CD14-positive monocyte (primary cell): ENCODE data around the gene NID1. TPM values are rescaled to one million over a fixed set of nuclear protein-coding genes. Genes with fewer than 3 reads are reported as not detected.

Source experiments
- DNase-seq, 3 donors: peaks; one replicate each; pipeline ENCODE4 v3.0.0-alpha.2; 2011 to 2022
- H2AFZ ChIP-seq: 2 replicates; pipeline ENCODE4 v1.6.0; 2012; ENCODE audit warnings: mild to moderate bottlenecking, low read depth, low read length, inconsistent platforms; ENCODE audit not compliant: insufficient read depth, poor library complexity, severe bottlenecking
- H3K27ac ChIP-seq, 2 donors: 1 replicate in 1 of 2; 2 replicates in 1 of 2; pipeline ENCODE4 v1.5.1; 2012 to 2013; ENCODE audit warnings: low read length in 2 of 2, control low read depth in 1 of 2, inconsistent platforms in 1 of 2, low read depth in 1 of 2, mild to moderate bottlenecking in 1 of 2
- H3K27me3 ChIP-seq, 2 donors: one replicate each; pipeline versions ENCODE4 v1.6.0 to v1.6.1; 2011 to 2013; ENCODE audit warnings: low read length in 2 of 2; ENCODE audit not compliant: control insufficient read depth in 2 of 2, insufficient read depth in 2 of 2
- H3K36me3 ChIP-seq, 2 donors: replicated peaks in 1 of 2; 1 replicate in 1 of 2; 2 replicates in 1 of 2; pipeline versions ENCODE4 v1.5.1 to v1.6.1; 2012 to 2013; ENCODE audit warnings: low read length in 2 of 2, control low read depth in 1 of 2, inconsistent platforms in 1 of 2, mild to moderate bottlenecking in 1 of 2; ENCODE audit not compliant: insufficient read depth in 2 of 2, control insufficient read depth in 1 of 2
- H3K4me1 ChIP-seq, 2 donors: 1 replicate in 1 of 2; 2 replicates in 1 of 2; pipeline versions ENCODE4 v1.5.1 to v1.6.1; 2012 to 2013; ENCODE audit warnings: low read length in 2 of 2, control low read depth in 1 of 2, inconsistent platforms in 1 of 2, mild to moderate bottlenecking in 1 of 2, moderate library complexity in 1 of 2; ENCODE audit not compliant: insufficient read depth in 2 of 2, control insufficient read depth in 1 of 2
- H3K4me2 ChIP-seq: replicated peaks from 2 replicates; pipeline ENCODE3; 2012; ENCODE audit warnings: low read length, moderate library complexity, mild to moderate bottlenecking; ENCODE audit not compliant: poor library complexity, severe bottlenecking; ENCODE audit errors: extremely low read depth
- H3K4me3 ChIP-seq, 3 experiments: fragments of 200-600 bp in 1 of 3; sonication (generic) in 1 of 3; replicated peaks in 1 of 3; 1 replicate in 2 of 3; 2 replicates in 1 of 3; pipeline ENCODE4 v1.5.1; 2011 to 2013; ENCODE audit warnings: low read length in 3 of 3, mild to moderate bottlenecking in 3 of 3, control low read depth in 2 of 3, low read depth in 2 of 3, inconsistent platforms in 1 of 3, moderate library complexity in 1 of 3
- H3K79me2 ChIP-seq: 2 replicates; pipeline ENCODE4 v1.6.0; 2012; ENCODE audit warnings: mild to moderate bottlenecking, control low read depth, inconsistent platforms, low read length, moderate library complexity; ENCODE audit not compliant: insufficient read depth
- H3K9ac ChIP-seq: 2 replicates; pipeline ENCODE4 v1.6.0; 2017; ENCODE audit warnings: low read length, mild to moderate bottlenecking; ENCODE audit not compliant: insufficient read depth, poor library complexity, severe bottlenecking
- H3K9me3 ChIP-seq, 2 donors: replicated peaks in 1 of 2; 1 replicate in 1 of 2; 2 replicates in 1 of 2; pipeline versions ENCODE4 v1.5.1 to v1.6.1; 2012 to 2013; ENCODE audit warnings: low read length in 2 of 2, control low read depth in 1 of 2; ENCODE audit not compliant: control insufficient read depth in 1 of 2, insufficient read depth in 1 of 2
- H4K20me1 ChIP-seq: 2 replicates; pipeline ENCODE4 v1.6.0; 2012; ENCODE audit warnings: mild to moderate bottlenecking, low read length, control low read depth, moderate library complexity; ENCODE audit not compliant: insufficient read depth
- H3K27ac Mint-ChIP-seq, 7 donors: one replicate each; pipeline ENCODE4 v1.8.0; 2020; ENCODE audit warnings: mild to moderate bottlenecking in 7 of 7, mixed read lengths in 7 of 7, moderate library complexity in 6 of 7, inconsistent platforms in 2 of 7
- H3K27me3 Mint-ChIP-seq, 3 donors: one replicate each; pipeline ENCODE4 v1.8.0; 2021 to 2022; ENCODE audit warnings: low read depth in 3 of 3, mild to moderate bottlenecking in 3 of 3, mixed read lengths in 3 of 3, moderate library complexity in 3 of 3, inconsistent platforms in 1 of 3
- H3K36me3 Mint-ChIP-seq, 2 donors: one replicate each; pipeline ENCODE4 v1.8.0; 2020; ENCODE audit warnings: mixed read lengths in 2 of 2, inconsistent platforms in 1 of 2, mild to moderate bottlenecking in 1 of 2
- H3K4me1 Mint-ChIP-seq: one replicate; pipeline ENCODE4 v1.8.0; 2020; ENCODE audit warnings: mild to moderate bottlenecking, mixed read lengths
- H3K4me3 Mint-ChIP-seq, 2 donors: one replicate each; pipeline ENCODE4 v1.8.0; 2020; ENCODE audit warnings: mild to moderate bottlenecking in 2 of 2, mixed read lengths in 2 of 2, moderate library complexity in 1 of 2
- H3K9me3 Mint-ChIP-seq, 7 donors: one replicate each; pipeline ENCODE4 v1.8.0; 2020 to 2022; ENCODE audit warnings: mixed read lengths in 7 of 7, mild to moderate bottlenecking in 6 of 7, moderate library complexity in 6 of 7, inconsistent platforms in 2 of 7
- WGBS: methylation state at CpG from one replicate; pipeline ENCODE4 v1.1.5; 2013; ENCODE audit warnings: missing lambda C conversion rate; ENCODE audit not compliant: insufficient coverage; 5-methylcytosine and 5-hydroxymethylcytosine counted together
- intact Hi-C, 2 donors: fragments of 100-400 bp; cut with micrococcal nuclease; formaldehyde crosslinking; loops; one replicate each; pipeline versions ENCODE4 v1.15.0 to v1.15.1; 2023
- polyA plus RNA-seq, 3 donors: library from polyadenylated mRNA; depleted of rRNA in 1 of 3; unstranded in 2 of 3; stranded (reverse) in 1 of 3; fragments of 300-500 nt in 2 of 3; fragments of >200 nt in 1 of 3; fragmentation: Illumina TruSeq in 2 of 3; gene quantifications; 1 replicate in 2 of 3; 2 replicates in 1 of 3; pipeline ENCODE4 v1.2.3, GENCODE V29; 2012 to 2021
- TF ChIP-seq, protein P1 (sequence below): fragments of 200-600 bp; IDR thresholded peaks from one replicate; pipeline ENCODE4 v1.8.0; 2022; ENCODE audit warnings: antibody characterized with exemption, mild to moderate bottlenecking

NID1 gene
- polyA plus RNA-seq, 3 donors: 6.8 to 19.7 (median 14.4) TPM

GRCh38 chr1:236107121-236107907 lies 42.4 kb upstream of the NID1 start:
- no peak overlapping the region for H3K4me3 ChIP-seq
- no peak overlapping the region for H3K27ac Mint-ChIP-seq
- H3K36me3 Mint-ChIP-seq: no peaks in the 10 kb centered on the region
- H3K4me1 Mint-ChIP-seq: peaks cover 6% of the 10 kb centered on the region
- no peak overlapping the region for H3K27ac ChIP-seq
- H3K9me3 Mint-ChIP-seq: no peaks in the 10 kb centered on the region
- H3K9ac ChIP-seq: no peak overlapping the region
- no peaks in the 10 kb centered on the region for H3K27me3 ChIP-seq
- H3K27me3 Mint-ChIP-seq: peaks cover 2 to 8% (median 2%) of the 10 kb centered on the region in 3 donors
- no peak overlapping the region for H3K4me3 Mint-ChIP-seq
- WGBS: 89% methylated on average over 7 of the region's 9 CpGs
- H3K4me1 ChIP-seq: peaks cover 0 to 2% of the 10 kb centered on the region in 2 donors
- intact Hi-C loops: loop anchor here (5.0 to 10.0 kb wide), 6 partner anchors 177 to 1455 kb away; partner anchors contain the start of genes LGALS8 (in 2 of the 2) and ERO1B (in 1 of the 2)
- no peak for DNase-seq
- H3K36me3 ChIP-seq: no peaks in the 10 kb centered on the region
- H3K4me2 ChIP-seq: no peak overlapping the region
- H2AFZ ChIP-seq: no peak overlapping the region
- H3K9me3 ChIP-seq: no peaks in the 10 kb centered on the region
- no peaks in the 10 kb centered on the region for H4K20me1 ChIP-seq
- TF ChIP-seq, protein P1, sequence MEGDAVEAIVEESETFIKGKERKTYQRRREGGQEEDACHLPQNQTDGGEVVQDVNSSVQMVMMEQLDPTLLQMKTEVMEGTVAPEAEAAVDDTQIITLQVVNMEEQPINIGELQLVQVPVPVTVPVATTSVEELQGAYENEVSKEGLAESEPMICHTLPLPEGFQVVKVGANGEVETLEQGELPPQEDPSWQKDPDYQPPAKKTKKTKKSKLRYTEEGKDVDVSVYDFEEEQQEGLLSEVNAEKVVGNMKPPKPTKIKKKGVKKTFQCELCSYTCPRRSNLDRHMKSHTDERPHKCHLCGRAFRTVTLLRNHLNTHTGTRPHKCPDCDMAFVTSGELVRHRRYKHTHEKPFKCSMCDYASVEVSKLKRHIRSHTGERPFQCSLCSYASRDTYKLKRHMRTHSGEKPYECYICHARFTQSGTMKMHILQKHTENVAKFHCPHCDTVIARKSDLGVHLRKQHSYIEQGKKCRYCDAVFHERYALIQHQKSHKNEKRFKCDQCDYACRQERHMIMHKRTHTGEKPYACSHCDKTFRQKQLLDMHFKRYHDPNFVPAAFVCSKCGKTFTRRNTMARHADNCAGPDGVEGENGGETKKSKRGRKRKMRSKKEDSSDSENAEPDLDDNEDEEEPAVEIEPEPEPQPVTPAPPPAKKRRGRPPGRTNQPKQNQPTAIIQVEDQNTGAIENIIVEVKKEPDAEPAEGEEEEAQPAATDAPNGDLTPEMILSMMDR: no peak
- H3K79me2 ChIP-seq: no peaks in the 10 kb centered on the region

DNA sequence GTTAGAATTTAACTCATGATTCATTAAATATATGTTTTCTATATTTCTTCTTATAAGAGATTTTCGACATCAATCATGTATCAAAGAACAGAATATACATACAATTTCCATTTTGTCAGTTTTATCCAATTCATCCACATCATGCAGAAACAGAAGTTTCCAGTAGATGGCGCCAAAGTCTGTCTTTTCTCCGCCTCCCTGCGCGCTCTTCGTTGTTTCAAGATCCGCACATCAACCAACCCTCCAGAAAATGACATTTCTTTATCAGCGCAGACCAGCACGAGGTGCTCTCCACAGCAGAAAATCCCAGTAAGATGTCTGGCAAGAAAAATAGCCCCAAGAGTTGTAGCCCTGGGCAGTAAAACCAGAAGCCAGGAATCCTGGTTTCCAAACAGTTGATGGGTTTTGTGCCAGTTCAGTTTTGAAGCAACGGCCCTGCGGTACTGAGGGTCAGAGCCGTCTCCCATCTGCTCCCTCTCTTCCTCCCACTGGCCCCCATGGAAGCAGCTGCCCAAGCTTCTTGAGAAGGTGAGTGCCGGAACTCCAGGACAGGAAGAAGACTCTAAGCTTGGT lies 38.8 kb upstream of the NID1 start:
- H3K27me3 ChIP-seq: no peaks in the 10 kb centered on the region
- Mint-ChIP-seq H3K36me3 (no peaks in the 10 kb centered on the region), H3K4me1 (peaks cover 4% of the 10 kb centered on the region), H3K4me3 (peak overlapping the region in 1 of 2 donors; percentile 36), H3K27ac (peak overlapping the region in 1 of 7 donors; percentile 14), H3K9me3 (no peaks in the 10 kb centered on the region), H3K27me3 (peaks cover 0 to 2% (median 2%) of the 10 kb centered on the region in 3 donors)
- H3K79me2 ChIP-seq: no peaks in the 10 kb centered on the region
- WGBS: 33% methylated on average over 12 of the region's 13 CpGs
- peaks cover 0 to 2% of the 10 kb centered on the region in 2 donors for H3K4me1 ChIP-seq
- H3K9ac ChIP-seq: no peak overlapping the region
- peak overlapping the region; percentile 42 for H3K4me2 ChIP-seq
- no peaks in the 10 kb centered on the region for H3K36me3 ChIP-seq
- no peak overlapping the region for H3K27ac ChIP-seq
- TF ChIP-seq, protein P1: peak; percentile 82
- DNase-seq: peak; percentile 50 to 58 (median 56)
- no peaks in the 10 kb centered on the region for H4K20me1 ChIP-seq
- no peaks in the 10 kb centered on the region for H3K9me3 ChIP-seq
- no peak overlapping the region for H3K4me3 ChIP-seq
- intact Hi-C loops: loop anchor here (10.0 kb wide), 4 partner anchors 181 to 1281 kb away; partner anchors contain the start of genes LGALS8 (in 2 of the 2) and ERO1B (in 1 of the 2)
- peak overlapping the region; percentile 74 for H2AFZ ChIP-seq
